ENCODE measurements around the gene TGFBR3. TPM values are rescaled to one million over a fixed set of nuclear protein-coding genes. Genes with fewer than 3 reads are reported as not detected.

Gene TGFBR3
- total and polyA plus RNA-seq, 9 of the 15 experiments (the other 6 are each of a cell fraction or from before 2014, with no cell fraction given): 3.6 to 32.4 (median 15.6) TPM

- TF ChIP-seq CEBPZ (IDR thresholded peaks at IDR 0.05; ENCODE audit: borderline replicate concordance, low read depth, low read length) (no peak), ESRRA (IDR thresholded peaks at IDR 0.05; ENCODE audit: borderline replicate concordance, low read depth) (no peak), PPARD (CRISPR knock-in tag; IDR thresholded peaks at IDR 0.05) (no peak)
Measured at GRCh38 chr1:91763252-91763651, 122.7 kb downstream of the TGFBR3 start (continued).

GRCh38 chr1:91761295-91761721 is 124.6 kb downstream of the TGFBR3 start:
- BruUV-seq (replicated peaks): no TSS peak
- no peak; the same call in 2 of the 3 replicates for ATAC-seq
- DNase-seq (ENCODE audit: extremely low read depth in 1 of 4, low spot score in 3 of 4): peak in 2 of 4 experiments; percentile 32 to 51
- no peak for FAIRE-seq
- WGBS (ENCODE audit: insufficient coverage, low coverage, missing lambda C conversion rate): 0% methylated on average over 1 of the region's 1 CpG
- Histone ChIP-seq H3K9me3 (replicated peaks; ENCODE audit: control insufficient read depth, insufficient read depth, low read depth, low read length) (no peaks in the 10 kb centered on the region), H3K27me3 (ENCODE audit: control insufficient read depth in 2 of 2, insufficient read depth in 2 of 2, low read length in 2 of 2) (no peaks in the 10 kb centered on the region), H3K79me2 (ENCODE audit: control insufficient read depth, insufficient read depth, low read length) (no peaks in the 10 kb centered on the region; the same call in 2 of the 3 replicates), H3K9ac (ENCODE audit: insufficient read depth in 1 of 2, low read depth in 2 of 2, low read length in 2 of 2) (peak overlapping the region in 1 of 2 experiments; percentile 7; a peak in 1 of 4 replicates), H3K4me3 (no peak overlapping the region), H2AFZ (ENCODE audit: low read depth, low read length) (no peak overlapping the region), H3K9me1 (ENCODE audit: control insufficient read depth, insufficient read depth, low read length) (no peaks in the 10 kb centered on the region), H3K36me3 (ENCODE audit: control insufficient read depth, insufficient read depth, low read length) (peaks cover 8% of the 10 kb centered on the region; the same call in 1 of the 3 replicates), H3K4me2 (ENCODE audit: insufficient read depth, low read length) (no peak overlapping the region), H3K27ac (ENCODE audit: extremely low read depth, low read depth, low read length) (no peak overlapping the region), H3K4me1 (replicated peaks in 1 of 2; ENCODE audit: control insufficient read depth in 2 of 2, insufficient read depth in 2 of 2, low read length in 2 of 2) (peaks cover 9 to 62% of the 10 kb centered on the region in 2 experiments), H4K20me1 (replicated peaks; ENCODE audit: control insufficient read depth, insufficient read depth, low read length) (no peaks in the 10 kb centered on the region)
- ChIA-PET POLR2A (interaction anchor here (0.7 to 1.2 kb wide), 3 partner anchors 9 to 20 kb away, joined by 3 to 8 read pairs (median 4); no protein-coding TSS in a partner anchor), CTCF (ENCODE audit: low intra/inter-chr PET ratio) (no interaction called here)
- intact Hi-C loops (cut with micrococcal nuclease): loop anchor here (5.0 kb wide), 1 partner anchor 44 kb away; no protein-coding TSS in a partner anchor
- in situ Hi-C loops (cut with MboI): no loop called here
- TF ChIP-seq ETS2 (tag; IDR thresholded peaks at IDR 0.05; ENCODE audit: borderline replicate concordance, poor library complexity, severe bottlenecking) (no peak), ZNF263 (CRISPR knock-in tag; IDR thresholded peaks at IDR 0.05; ENCODE audit: borderline replicate concordance) (no peak), ZNF592 (IDR thresholded peaks at IDR 0.05) (peak; percentile 32; the same call in 1 of the 2 replicates), ZBTB8A (IDR thresholded peaks at IDR 0.05; ENCODE audit: partially characterized antibody) (no peak), NCOA1 (IDR thresholded peaks at IDR 0.05; ENCODE audit: low read depth) (no peak), ASH1L (IDR thresholded peaks at IDR 0.05; ENCODE audit: borderline replicate concordance, low read depth, partially characterized antibody) (no peak), PATZ1 (CRISPR knock-in tag; IDR thresholded peaks at IDR 0.05; ENCODE audit: borderline replicate concordance) (no peak)
